ENCODE measurements around the gene ROS1.

Gene ROS1

GRCh38 chr6:117465691-117466090 lies 39.9 kb upstream of the ROS1 start:
- no peak for TF ChIP-seq CTCF (IDR thresholded peaks at IDR 0.05; ENCODE audit: borderline replicate concordance, insufficient read depth, low read depth, low read length)
- H3K4me3 ChIP-seq (ENCODE audit: low read depth, low read length) = no peak overlapping the region

DNA sequence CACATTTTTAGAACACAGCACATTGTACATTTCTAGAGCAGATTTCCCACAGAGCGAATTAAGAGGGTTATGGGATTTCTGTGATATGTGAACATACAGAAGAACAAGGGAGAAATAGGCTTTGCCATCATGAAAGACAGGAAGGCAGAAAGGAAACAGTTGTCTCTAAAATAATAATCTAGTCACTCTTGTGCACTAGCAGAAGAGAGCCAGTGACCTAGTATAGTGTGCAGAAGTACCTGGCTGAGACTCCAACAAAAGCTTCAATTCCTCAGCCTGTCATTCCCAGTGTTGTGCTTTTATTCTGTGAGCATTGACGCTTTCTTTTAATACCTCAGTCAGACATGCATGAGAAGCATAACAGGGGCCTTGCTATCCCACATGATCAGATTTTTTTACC lies 39.0 kb upstream of the ROS1 start:
- H3K4me3 ChIP-seq (ENCODE audit: low read depth, low read length) = no peak overlapping the region
- no peak for TF ChIP-seq CTCF (IDR thresholded peaks at IDR 0.05; ENCODE audit: borderline replicate concordance, insufficient read depth, low read depth, low read length)

GRCh38 chr6:117463762-117464665 lies 38.3 kb upstream of the ROS1 start:
- no peak for TF ChIP-seq CTCF (IDR thresholded peaks at IDR 0.05; ENCODE audit: borderline replicate concordance, insufficient read depth, low read depth, low read length)
- no peak overlapping the region for H3K4me3 ChIP-seq (ENCODE audit: low read depth, low read length)

DNA sequence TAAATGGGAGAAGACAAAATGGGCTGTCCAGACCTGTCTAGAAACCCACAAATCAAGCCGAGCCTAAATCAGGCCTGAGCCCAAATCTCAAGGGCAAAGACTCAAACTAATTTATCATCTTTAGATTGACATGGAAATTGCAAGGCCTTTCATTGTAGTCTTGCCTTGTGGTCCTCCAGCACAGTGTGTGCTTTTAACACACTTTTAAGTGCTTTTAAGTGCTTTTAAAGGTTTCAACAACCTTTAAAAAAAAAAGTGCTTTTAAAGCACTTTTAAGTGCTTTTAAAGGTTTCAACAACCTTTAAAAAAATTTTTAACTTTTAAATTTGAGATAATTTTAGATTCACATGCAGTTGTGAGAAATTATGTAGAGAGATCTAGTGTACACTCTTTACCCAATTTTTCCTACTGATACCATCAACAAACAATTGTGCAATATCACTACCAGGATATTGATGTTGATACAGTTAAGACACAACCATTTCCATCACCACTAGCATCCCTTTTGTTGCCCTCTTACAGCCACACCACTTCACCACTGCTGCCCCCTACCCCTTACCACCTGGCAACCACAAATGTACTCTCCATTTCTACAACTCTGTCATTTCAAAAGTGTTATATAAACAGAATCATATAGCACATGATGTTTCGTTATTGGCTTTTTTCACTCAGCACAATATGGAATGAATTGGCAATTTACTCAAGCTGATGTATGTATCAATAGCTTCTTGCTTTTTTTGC lies 33.6 kb upstream of the ROS1 start:
- no peak for TF ChIP-seq CTCF (IDR thresholded peaks at IDR 0.05; ENCODE audit: borderline replicate concordance, insufficient read depth, low read depth, low read length)
- no peak overlapping the region for H3K4me3 ChIP-seq (ENCODE audit: low read depth, low read length)

GRCh38 chr6:117456998-117457397 lies 31.3 kb upstream of the ROS1 start:
- no peak for TF ChIP-seq CTCF (IDR thresholded peaks at IDR 0.05; ENCODE audit: borderline replicate concordance, insufficient read depth, low read depth, low read length)
- H3K4me3 ChIP-seq (ENCODE audit: low read depth, low read length) = no peak overlapping the region

DNA sequence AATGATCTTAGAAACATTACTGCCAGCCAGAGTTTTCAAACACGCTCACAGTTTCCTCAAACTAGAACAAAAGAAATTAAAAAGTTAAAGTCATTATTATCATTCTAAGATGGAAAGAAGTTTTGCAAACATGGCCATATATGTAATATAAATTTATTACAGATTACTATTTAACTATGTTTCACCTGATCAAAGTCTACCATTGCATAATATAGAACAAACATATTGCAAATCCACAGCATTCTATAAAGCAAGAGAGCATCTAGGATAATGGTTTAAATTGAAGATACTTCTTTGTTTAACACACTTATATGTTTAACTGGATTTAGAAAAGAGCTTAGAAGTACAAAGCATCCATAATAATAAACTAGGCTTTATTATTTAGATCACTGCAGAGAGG lies 30.5 kb upstream of the ROS1 start:
- no peak for TF ChIP-seq CTCF (IDR thresholded peaks at IDR 0.05; ENCODE audit: borderline replicate concordance, insufficient read depth, low read depth, low read length)
- H3K4me3 ChIP-seq (ENCODE audit: low read depth, low read length) = no peak overlapping the region

All from GM12875 (cell line).